DND-41 (cell line): ENCODE data around the gene MAG.

ENCODE experiments used
- EZH2 ChIP-seq: IDR thresholded peaks from 3 replicates; pipeline ENCODE4 v1.6.1; 2012; ENCODE audit warnings: borderline replicate concordance, low read depth, mild to moderate bottlenecking, moderate library complexity, low read length, inconsistent platforms; ENCODE audit not compliant: severe bottlenecking
- TF ChIP-seq, protein P1 (sequence below): IDR thresholded peaks from 2 replicates; pipeline ENCODE4 v1.5.1; 2012; ENCODE audit warnings: borderline replicate concordance, low read length, moderate library complexity, mild to moderate bottlenecking; ENCODE audit not compliant: poor library complexity, severe bottlenecking; ENCODE audit errors: extremely low read depth

DNA sequence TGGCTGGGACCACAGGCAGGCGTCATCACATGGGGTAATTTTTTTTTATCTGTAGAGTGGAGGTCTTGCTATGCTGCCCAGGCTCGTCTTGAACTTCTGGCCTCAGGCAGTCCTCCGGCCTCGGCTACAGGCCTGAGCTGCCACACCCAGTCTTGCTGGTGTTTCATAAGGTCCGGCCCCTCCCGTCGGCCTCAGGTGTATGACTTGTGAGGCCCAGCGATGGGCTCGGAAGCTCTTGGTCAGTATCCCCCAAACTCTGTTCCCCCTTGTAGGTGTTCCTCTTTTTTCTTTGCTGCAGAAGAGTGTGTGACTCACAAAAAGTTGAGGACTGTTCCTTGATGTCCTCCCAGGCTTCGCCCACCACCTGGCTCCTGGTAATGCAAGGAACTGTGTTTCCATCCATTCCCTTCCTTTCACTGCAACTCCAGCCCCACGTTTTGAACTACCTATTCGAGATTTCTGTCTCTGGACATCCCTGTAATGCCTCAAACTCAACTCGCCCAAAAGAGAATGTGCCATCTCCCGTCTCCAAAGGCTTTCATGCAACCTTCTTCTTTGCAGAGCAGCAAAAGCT is 18.2 kb upstream of the MAG start:
- TF ChIP-seq, protein P1, sequence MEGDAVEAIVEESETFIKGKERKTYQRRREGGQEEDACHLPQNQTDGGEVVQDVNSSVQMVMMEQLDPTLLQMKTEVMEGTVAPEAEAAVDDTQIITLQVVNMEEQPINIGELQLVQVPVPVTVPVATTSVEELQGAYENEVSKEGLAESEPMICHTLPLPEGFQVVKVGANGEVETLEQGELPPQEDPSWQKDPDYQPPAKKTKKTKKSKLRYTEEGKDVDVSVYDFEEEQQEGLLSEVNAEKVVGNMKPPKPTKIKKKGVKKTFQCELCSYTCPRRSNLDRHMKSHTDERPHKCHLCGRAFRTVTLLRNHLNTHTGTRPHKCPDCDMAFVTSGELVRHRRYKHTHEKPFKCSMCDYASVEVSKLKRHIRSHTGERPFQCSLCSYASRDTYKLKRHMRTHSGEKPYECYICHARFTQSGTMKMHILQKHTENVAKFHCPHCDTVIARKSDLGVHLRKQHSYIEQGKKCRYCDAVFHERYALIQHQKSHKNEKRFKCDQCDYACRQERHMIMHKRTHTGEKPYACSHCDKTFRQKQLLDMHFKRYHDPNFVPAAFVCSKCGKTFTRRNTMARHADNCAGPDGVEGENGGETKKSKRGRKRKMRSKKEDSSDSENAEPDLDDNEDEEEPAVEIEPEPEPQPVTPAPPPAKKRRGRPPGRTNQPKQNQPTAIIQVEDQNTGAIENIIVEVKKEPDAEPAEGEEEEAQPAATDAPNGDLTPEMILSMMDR: no peak
- no peak for TF ChIP-seq EZH2
